HEK293T (cell line): Measurements from ENCODE around the gene TBC1D5.

ENCODE experiments used
- CTCF ChIA-PET: fragments of 350-600 bp; formaldehyde crosslinking; extraction: SDS; loops from one replicate; lab custom pipeline; 2021; ENCODE audit warnings: antibody characterized with exemption, inconsistent platforms; lab: Yijun Ruan, JAX
- POLR2A ChIA-PET: fragments of 350-600 bp; formaldehyde crosslinking; extraction: SDS; loops from one replicate; lab custom pipeline; 2020; ENCODE audit warnings: antibody characterized with exemption, inconsistent platforms; lab: Yijun Ruan, JAX
- DNase-seq: peaks from one replicate; pipeline ENCODE4 v3.0.0; 2012; ENCODE audit warnings: mixed read lengths; ENCODE audit errors: extremely low spot score
- ARNT ChIP-seq: fragments of 450-650 bp; IDR thresholded peaks from 2 replicates; pipeline ENCODE4 v1.6.1; 2017; ENCODE audit warnings: mild to moderate bottlenecking
- BHLHE40 ChIP-seq: fragments of 450-650 bp; IDR thresholded peaks from 2 replicates; pipeline ENCODE4 v1.6.1; 2016; ENCODE audit warnings: mild to moderate bottlenecking, moderate library complexity, borderline replicate concordance
- CTBP1 ChIP-seq: fragments of 450-650 bp; IDR thresholded peaks from 2 replicates; pipeline ENCODE4 v1.6.1; 2016; ENCODE audit warnings: borderline replicate concordance
- ELF4 ChIP-seq: fragments of 450-650 bp; IDR thresholded peaks from 2 replicates; pipeline ENCODE4 v1.6.1; 2017; ENCODE audit warnings: antibody characterized with exemption
- FOXA1 ChIP-seq: fragments of 450-650 bp; IDR thresholded peaks from 2 replicates; pipeline ENCODE4 v1.6.1; 2016; ENCODE audit warnings: mild to moderate bottlenecking
- FOXK2 ChIP-seq: fragments of 450-650 bp; IDR thresholded peaks from 2 replicates; pipeline ENCODE4 v1.6.1; 2016; ENCODE audit warnings: mild to moderate bottlenecking
- FOXM1 ChIP-seq: fragments of 450-650 bp; IDR thresholded peaks from 2 replicates; pipeline ENCODE4 v1.6.1; 2017; ENCODE audit warnings: mild to moderate bottlenecking, borderline replicate concordance
- HDGF ChIP-seq: fragments of 450-650 bp; IDR thresholded peaks from 2 replicates; pipeline ENCODE4 v1.6.1; 2017; ENCODE audit warnings: antibody characterized with exemption, borderline replicate concordance
- L3MBTL2 ChIP-seq: fragments of 450-650 bp; conservative IDR thresholded peaks from 2 replicates; pipeline ENCODE4 v1.6.1; 2016; ENCODE audit warnings: mild to moderate bottlenecking
- LEF1 ChIP-seq: fragments of 450-650 bp; IDR thresholded peaks from 2 replicates; pipeline ENCODE4 v1.6.1; 2017; ENCODE audit warnings: mild to moderate bottlenecking, borderline replicate concordance
- NFRKB ChIP-seq: fragments of 450-650 bp; IDR thresholded peaks from 2 replicates; pipeline ENCODE4 v1.6.1; 2016; ENCODE audit warnings: mild to moderate bottlenecking, moderate library complexity
- PKNOX1 ChIP-seq: fragments of 450-650 bp; IDR thresholded peaks from 2 replicates; pipeline ENCODE4 v1.6.1; 2016
- SP1 ChIP-seq: fragments of 450-650 bp; IDR thresholded peaks from 2 replicates; pipeline ENCODE4 v1.6.1; 2017
- SUZ12 ChIP-seq: fragments of 450-650 bp; IDR thresholded peaks from 2 replicates; pipeline ENCODE4 v1.6.1; 2016; ENCODE audit warnings: mild to moderate bottlenecking
- TARDBP ChIP-seq: fragments of 450-650 bp; IDR thresholded peaks from 2 replicates; pipeline ENCODE4 v1.6.1; 2016
- ZNF384 ChIP-seq: fragments of 450-650 bp; IDR thresholded peaks from 2 replicates; pipeline ENCODE4 v1.6.1; 2016

Gene TBC1D5

GRCh38 chr3:17181413-17181907 is 561.0 kb downstream of the TBC1D5 start:
- CTCF ChIA-PET: interaction anchor here (0.6 kb wide), 1 partner anchor 10 kb away, joined by 3 read pairs; no protein-coding TSS in a partner anchor
- POLR2A ChIA-PET: no interaction called here

GRCh38 chr3:17179381-17180205 is 562.8 kb downstream of the TBC1D5 start:
- TF ChIP-seq PKNOX1 (no peak), SP1 (no peak), L3MBTL2 (no peak), LEF1 (no peak), HDGF (no peak), ELF4 (no peak), BHLHE40 (no peak), SUZ12 (no peak), CTBP1 (no peak), FOXM1 (no peak), TARDBP (no peak), ZNF384 (no peak), FOXA1 (no peak), FOXK2 (no peak), NFRKB (no peak), ARNT (no peak)
- CTCF ChIA-PET: interaction anchor here (0.7 kb wide), 1 partner anchor 177 kb away, joined by 4 read pairs; no protein-coding TSS in a partner anchor
- no peak for DNase-seq
- POLR2A ChIA-PET: no interaction called here

More at GRCh38 chr3:17181413-17181907, 561.0 kb downstream of the TBC1D5 start:
- DNase-seq: no peak
- no peak for TF ChIP-seq BHLHE40
- no peak for TF ChIP-seq L3MBTL2
- no peak for TF ChIP-seq LEF1
- TF ChIP-seq PKNOX1: no peak

GRCh38 chr3:17176757-17177156 is 565.7 kb downstream of the TBC1D5 start:
- TF ChIP-seq ELF4 (no peak), BHLHE40 (no peak), HDGF (no peak), FOXK2 (no peak), SUZ12 (no peak), PKNOX1 (no peak), FOXM1 (no peak), TARDBP (no peak), NFRKB (no peak), L3MBTL2 (no peak), CTBP1 (no peak), LEF1 (no peak), FOXA1 (no peak), SP1 (no peak), ARNT (no peak), ZNF384 (no peak)
- DNase-seq: no peak
- POLR2A ChIA-PET: no interaction called here
- CTCF ChIA-PET: no interaction called here

GRCh38 chr3:17175187-17175807 is 567.1 kb downstream of the TBC1D5 start:
- no peak for DNase-seq
- no peak for TF ChIP-seq CTBP1
- no peak for TF ChIP-seq ELF4
- TF ChIP-seq ZNF384: no peak
- TF ChIP-seq HDGF: no peak
- no peak for TF ChIP-seq FOXA1
- TF ChIP-seq PKNOX1: no peak
- POLR2A ChIA-PET: no interaction called here
- CTCF ChIA-PET: no interaction called here

GRCh38 chr3:17166369-17166768 is 576.1 kb downstream of the TBC1D5 start:
- ChIA-PET POLR2A (no interaction called here), CTCF (no interaction called here)
- no peak for TF ChIP-seq L3MBTL2
- TF ChIP-seq SUZ12: no peak
- TF ChIP-seq NFRKB: no peak
- no peak for TF ChIP-seq LEF1
- TF ChIP-seq FOXK2: no peak
- no peak for TF ChIP-seq ZNF384
- no peak for TF ChIP-seq TARDBP
- no peak for TF ChIP-seq SP1
- no peak for TF ChIP-seq ELF4
- TF ChIP-seq HDGF: no peak
- TF ChIP-seq FOXM1: no peak
- no peak for TF ChIP-seq FOXA1
- no peak for TF ChIP-seq PKNOX1
- TF ChIP-seq CTBP1: no peak
- TF ChIP-seq ARNT: no peak
- no peak for TF ChIP-seq BHLHE40
- DNase-seq: no peak
